H1 (cell line): ENCODE data around the gene CD14. TPM values are rescaled to one million over a fixed set of nuclear protein-coding genes. Genes with fewer than 3 reads are reported as not detected.
A peak's percentile ranks its signal among the peaks of the same experiment; 100 is the strongest.

Experiments
- CTCF ChIA-PET: fragments of 300-600 bp; sonication (Branson Sonifier 250); formaldehyde crosslinking; loops from one replicate; lab custom pipeline; 2021; ENCODE audit not compliant: partially characterized antibody; lab: Charles Lee
- POLR2A ChIA-PET: fragments of 300-600 bp; sonication (Branson Sonifier 250); formaldehyde crosslinking; loops from one replicate; lab custom pipeline; 2021; ENCODE audit warnings: inconsistent platforms; ENCODE audit not compliant: partially characterized antibody; lab: Charles Lee
- DNase-seq, 2 experiments: peaks; one replicate each; pipeline versions ENCODE4 v3.0.0 to v3.0.0-alpha.2; 2010 to 2022; ENCODE audit warnings: low spot score in 2 of 2, low read depth in 1 of 2, mixed read lengths in 1 of 2
- FAIRE-seq: peaks from 2 replicates; lab custom pipeline; 2011; peaks lifted over from hg19 to GRCh38; lab: Jason Lieb, UNC
- H2AFZ ChIP-seq: 2 replicates; pipeline ENCODE4 v1.8.1; 2012; ENCODE audit warnings: low read length, inconsistent platforms
- H2AK5ac ChIP-seq: 2 replicates; pipeline ENCODE4 v1.6.1; 2013; ENCODE audit warnings: low read depth, low read length
- H2BK120ac ChIP-seq: replicated peaks from 2 replicates; pipeline ENCODE3; 2013; ENCODE audit warnings: low read depth, low read length, inconsistent platforms
- H2BK12ac ChIP-seq: 2 replicates; pipeline ENCODE4 v1.6.1; 2013; ENCODE audit warnings: low read depth, low read length
- H2BK15ac ChIP-seq: 2 replicates; pipeline ENCODE4 v1.6.1; 2013; ENCODE audit warnings: low read length
- H2BK20ac ChIP-seq: 2 replicates; pipeline ENCODE4 v1.6.1; 2013; ENCODE audit warnings: low read length
- H2BK5ac ChIP-seq: 2 replicates; pipeline ENCODE4 v1.6.1; 2013; ENCODE audit warnings: low read depth, low read length
- H3K14ac ChIP-seq: 2 replicates; pipeline ENCODE4 v1.6.1; 2013; ENCODE audit warnings: inconsistent platforms; ENCODE audit not compliant: insufficient read length
- H3K18ac ChIP-seq: 2 replicates; pipeline ENCODE4 v1.6.1; 2013; ENCODE audit warnings: low read length; ENCODE audit errors: extremely low read depth
- H3K23ac ChIP-seq: 2 replicates; pipeline ENCODE4 v1.6.1; 2013; ENCODE audit warnings: inconsistent platforms; ENCODE audit not compliant: insufficient read length
- H3K23me2 ChIP-seq: 2 replicates; pipeline ENCODE4 v1.6.1; 2013; ENCODE audit warnings: low read depth, low read length
- H3K27ac ChIP-seq: 2 replicates; pipeline ENCODE4 v1.6.1; 2011; ENCODE audit warnings: low read depth, low read length, inconsistent platforms
- H3K27me3 ChIP-seq, 4 experiments: replicated peaks in 1 of 4; 1 replicate in 1 of 4; 2 replicates in 3 of 4; pipeline versions ENCODE4 v1.6.1 to v1.8.1; 2011 to 2013; ENCODE audit warnings: low read length in 3 of 4, mild to moderate bottlenecking in 3 of 4, inconsistent platforms in 2 of 4, mixed read lengths in 2 of 4, moderate library complexity in 1 of 4; ENCODE audit not compliant: control insufficient read depth in 3 of 4, insufficient read depth in 3 of 4; ENCODE audit errors: extremely low read depth in 1 of 4
- H3K36me3 ChIP-seq, 4 experiments: 2 replicates each; pipeline versions ENCODE4 v1.6.1 to v1.8.1; 2011 to 2013; ENCODE audit warnings: mild to moderate bottlenecking in 4 of 4, low read length in 3 of 4, moderate library complexity in 2 of 4, control low read depth in 1 of 4, inconsistent platforms in 1 of 4; ENCODE audit not compliant: insufficient read depth in 4 of 4, control insufficient read depth in 2 of 4
- H3K4ac ChIP-seq: replicated peaks from 2 replicates; pipeline ENCODE3; 2013; ENCODE audit warnings: low read length, low read depth, mixed read lengths, inconsistent platforms; ENCODE audit not compliant: insufficient read length
- H3K4me1 ChIP-seq, 4 experiments: replicated peaks in 1 of 4; 1 replicate in 1 of 4; 2 replicates in 3 of 4; pipeline versions ENCODE4 v1.6.1 to v1.8.1; 2011 to 2013; ENCODE audit warnings: low read length in 3 of 4, inconsistent platforms in 2 of 4, mixed read lengths in 1 of 4; ENCODE audit not compliant: insufficient read depth in 4 of 4, control insufficient read depth in 3 of 4
- H3K4me2 ChIP-seq, 2 experiments: 2 replicates each; pipeline versions ENCODE4 v1.6.1 to v1.8.1; 2011 to 2013; ENCODE audit warnings: low read depth in 2 of 2, low read length in 2 of 2, control low read depth in 1 of 2, inconsistent platforms in 1 of 2, mild to moderate bottlenecking in 1 of 2; ENCODE audit not compliant: insufficient read depth in 1 of 2
- H3K4me3 ChIP-seq, 4 experiments: fragments of 200-600, 300-600 bp in 1 of 4; sonication (generic), shearing (Covaris generic), sonication (Bioruptor Twin) in 1 of 4; 2 replicates each; pipeline versions ENCODE4 v1.5.1 to v1.8.1; 2011 to 2016; ENCODE audit warnings: low read length in 4 of 4, low read depth in 3 of 4, control low read depth in 2 of 4, inconsistent platforms in 2 of 4, mild to moderate bottlenecking in 2 of 4, mixed read lengths in 1 of 4, moderate library complexity in 1 of 4; ENCODE audit not compliant: insufficient read depth in 2 of 4; ENCODE audit errors: extremely low read depth in 1 of 4
- H3K56ac ChIP-seq: replicated peaks from 2 replicates; pipeline ENCODE3; 2013; ENCODE audit warnings: low read depth, mild to moderate bottlenecking, mixed read lengths, low read length, inconsistent platforms; ENCODE audit not compliant: insufficient read length
- H3K79me1 ChIP-seq: 2 replicates; pipeline ENCODE4 v1.6.1; 2013; ENCODE audit warnings: low read depth, low read length, control low read depth
- H3K79me2 ChIP-seq, 2 experiments: 2 replicates each; pipeline versions ENCODE4 v1.6.1 to v1.8.1; 2012 to 2013; ENCODE audit warnings: low read length in 2 of 2, mild to moderate bottlenecking in 2 of 2, inconsistent platforms in 1 of 2; ENCODE audit not compliant: insufficient read depth in 2 of 2, control insufficient read depth in 1 of 2
- H3K9ac ChIP-seq, 4 experiments: replicated peaks in 1 of 4; 1 replicate in 1 of 4; 2 replicates in 3 of 4; pipeline versions ENCODE4 v1.6.1 to v1.8.1; 2011 to 2013; ENCODE audit warnings: low read depth in 3 of 4, low read length in 3 of 4, control low read depth in 2 of 4, mild to moderate bottlenecking in 2 of 4, moderate library complexity in 2 of 4, inconsistent platforms in 1 of 4; ENCODE audit errors: extremely low read depth in 1 of 4
- H3K9me3 ChIP-seq, 2 experiments: 2 replicates each; pipeline versions ENCODE4 v1.6.1 to v1.8.1; 2012 to 2013; ENCODE audit warnings: mild to moderate bottlenecking in 2 of 2, moderate library complexity in 2 of 2, control low read depth in 1 of 2, inconsistent platforms in 1 of 2, low read depth in 1 of 2, low read length in 1 of 2, mixed read lengths in 1 of 2; ENCODE audit not compliant: insufficient read depth in 2 of 2
- H4K20me1 ChIP-seq, 2 experiments: replicated peaks in 1 of 2; 2 replicates each; pipeline versions ENCODE3 to v1.8.1; 2011 to 2013; ENCODE audit warnings: inconsistent platforms in 2 of 2, low read length in 2 of 2, mild to moderate bottlenecking in 1 of 2; ENCODE audit not compliant: insufficient read depth in 2 of 2, control insufficient read depth in 1 of 2
- H4K5ac ChIP-seq: 2 replicates; pipeline ENCODE4 v1.6.1; 2013; ENCODE audit warnings: low read length, low read depth, mixed read lengths, inconsistent platforms; ENCODE audit not compliant: insufficient read length
- H4K8ac ChIP-seq: 2 replicates; pipeline ENCODE4 v1.8.0; 2013; ENCODE audit warnings: mild to moderate bottlenecking, moderate library complexity, low read length, inconsistent platforms; ENCODE audit not compliant: insufficient read depth; ENCODE audit errors: extremely low read depth
- H4K91ac ChIP-seq: replicated peaks from 2 replicates; pipeline ENCODE3; 2013; ENCODE audit warnings: low read length, mixed read lengths, inconsistent platforms; ENCODE audit not compliant: insufficient read length
- EZH2 ChIP-seq: fragments of 200-600 bp; sonication (generic); IDR thresholded peaks from 2 replicates; pipeline ENCODE4 v1.7.1; 2012; ENCODE audit warnings: low read depth, mild to moderate bottlenecking, moderate library complexity, low read length, inconsistent platforms; ENCODE audit not compliant: severe bottlenecking
- MAX ChIP-seq: IDR thresholded peaks from 2 replicates; pipeline ENCODE4 v1.6.1; 2012; ENCODE audit warnings: inconsistent platforms
- WGBS, 2 experiments: shearing (Covaris generic) in 1 of 2; methylation state at CpG; one replicate each; pipeline versions ENCODE4 v1.1.6 to v1.1.7; 2013 to 2015; ENCODE audit warnings: low lambda C conversion rate in 2 of 2, mixed read lengths in 2 of 2, inconsistent platforms in 1 of 2, low coverage in 1 of 2, missing lambda C conversion rate in 1 of 2; ENCODE audit not compliant: insufficient replicate concordance in 2 of 2, insufficient coverage in 1 of 2, insufficient read length in 1 of 2; ENCODE audit errors: extremely low coverage in 1 of 2, missing lambda C conversion rate in 1 of 2; 5-methylcytosine and 5-hydroxymethylcytosine counted together
- polyA plus RNA-seq, 7 experiments: library from polyadenylated mRNA; depleted of rRNA in 3 of 7; stranded (reverse) in 5 of 7; unstranded in 2 of 7; fragments of >200 nt in 5 of 7; fragments of 200-250 nt in 2 of 7; gene quantifications; 1 replicate in 5 of 7; 2 replicates in 1 of 7; 4 replicates in 1 of 7; pipeline versions ENCODE4 v1.2.1 to v1.2.3, GENCODE V29; 2011 to 2013; ENCODE audit warnings: missing spikeins in 2 of 7, mixed read lengths in 2 of 7
- total RNA-seq: library from RNA; stranded (reverse); fragmentation: NEBNext Ultra II Directional; extraction: Animal tissue kit (Norgen Biotek cat#: 25700); gene quantifications from 2 replicates; pipeline ENCODE4 v1.2.1, GENCODE V29; 2021

CD14 gene
- total and polyA plus RNA-seq, 2 of the 8 experiments (the other 6 are each of a cell fraction or from before 2014, with no cell fraction given) = 0.15 TPM; not detected in 1

DNA sequence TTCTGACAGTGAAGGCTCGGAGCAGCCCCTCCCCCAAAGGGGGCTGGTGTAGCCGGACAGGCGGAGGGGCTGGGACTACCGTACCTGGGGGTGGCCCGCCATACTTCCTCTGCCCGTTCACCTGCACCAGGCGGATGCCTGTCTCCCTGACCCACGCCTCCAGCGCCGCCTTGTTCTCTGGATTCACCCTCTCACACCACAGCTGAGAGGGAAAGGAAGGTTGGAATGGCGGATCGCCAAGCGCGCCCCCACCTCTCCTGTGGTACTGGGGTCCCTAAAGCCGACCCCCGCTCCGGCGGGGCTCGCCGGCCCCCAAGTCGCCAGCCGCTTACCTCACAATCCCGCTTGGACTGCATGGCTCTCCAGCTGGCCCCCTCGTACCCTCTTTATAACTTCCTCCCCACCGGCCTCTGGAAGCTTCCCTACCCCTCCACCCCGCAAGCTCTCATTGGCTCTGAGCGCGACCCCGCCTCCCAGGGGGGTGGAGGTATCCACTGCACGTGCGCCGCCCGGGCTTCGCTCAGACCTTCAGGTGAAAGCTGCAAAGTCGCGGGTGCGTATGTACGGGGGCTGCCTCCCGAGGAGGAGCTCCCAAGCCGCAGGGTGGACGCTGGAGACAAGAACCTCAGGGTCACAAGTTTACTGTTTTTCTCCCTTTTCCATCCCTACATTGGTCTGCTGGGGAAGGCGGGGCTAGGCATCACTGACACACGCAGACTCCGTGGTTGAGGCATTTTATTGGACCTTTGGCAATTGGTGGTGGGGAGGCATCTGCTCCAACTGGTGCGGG lies 40.4 kb upstream of the CD14 start, which contains the start of gene DND1:
Gene DND1 (minus strand): TSS at position 390 of the 790 bp plus-strand sequence. CDS start 34 bp downstream, at position 356.
- Histone ChIP-seq H2BK15ac (no peak within 1 kb of the TSS), H3K18ac (no peak within 1 kb of the TSS; the same call in 1 of the 2 replicates), H4K5ac (no peak within 1 kb of the TSS), H4K91ac (no peak within 1 kb of the TSS), H3K27ac (no peak within 1 kb of the TSS), H2BK5ac (peak within 1 kb of the TSS; percentile 52; the same call in 1 of the 2 replicates), H3K4me3 (no peak within 1 kb of the TSS), H3K9ac (no peak within 1 kb of the TSS), H3K23ac (no peak within 1 kb of the TSS), H2BK12ac (no peak within 1 kb of the TSS), H3K27me3 (no peaks in the 10 kb centered on the region), H3K14ac (no peak within 1 kb of the TSS), H3K4me1 (no peaks in the 10 kb centered on the region; a peak in 1 of 7 replicates), H3K4ac (no peak within 1 kb of the TSS), H3K36me3 (peaks cover 15 to 62% (median 47%) of the 10 kb centered on the region in 4 experiments), H2AFZ (no peak within 1 kb of the TSS), H2BK120ac (no peak within 1 kb of the TSS), H3K79me2 (no peaks in the 10 kb centered on the region), H2AK5ac (no peak within 1 kb of the TSS), H4K8ac (peak within 1 kb of the TSS; percentile 71), H3K79me1 (0 out of 2 replicates have a peak, but pooled peaks cover under 1% of the 10 kb centered on the region), H3K4me2 (peak within 1 kb of the TSS in 1 of 2 experiments; percentile 33; a peak in 3 of 4 replicates), H3K23me2 (no peaks in the 10 kb centered on the region), H4K20me1 (peaks cover 0 to 4% of the 10 kb centered on the region in 2 experiments), H2BK20ac (no peak within 1 kb of the TSS), H3K9me3 (no peaks in the 10 kb centered on the region), H3K56ac (no peak within 1 kb of the TSS)
- ChIA-PET CTCF (interaction anchor here (0.7 kb wide), 1 partner anchor 182 kb away, joined by 3 read pairs; the partner anchor contains the start of gene PCDHA10), POLR2A (interaction anchor here (0.8 to 3.9 kb wide), 16 partner anchors 8 to 125 kb away, joined by 3 to 26 read pairs (median 4); partner anchors contain the start of genes EIF4EBP3, HARS1, HARS2 and IK)
- 92% methylated on average over 28 of the region's 45 CpGs; no CpG with 5 or more reads in 1 of the 2 experiments for WGBS, 2 experiments
- FAIRE-seq (no peak), DNase-seq (peak in 1 of 2 experiments; percentile 57)
- TF ChIP-seq EZH2 = no peak
- 0 out of 2 replicates have a peak, but pooled peaks have one; percentile 14 for TF ChIP-seq MAX
